ENCODE data around the gene DTNB. TPM values are rescaled to one million over a fixed set of nuclear protein-coding genes. Genes with fewer than 3 reads are reported as not detected.
A peak's percentile ranks its signal among the peaks of the same experiment; 100 is the strongest.

Gene DTNB
- total and polyA plus RNA-seq, 10 of the 15 experiments (the other 5 are each of a cell fraction or from before 2014, with no cell fraction given) = 4.5 to 30.6 (median 11.9) TPM

DNA sequence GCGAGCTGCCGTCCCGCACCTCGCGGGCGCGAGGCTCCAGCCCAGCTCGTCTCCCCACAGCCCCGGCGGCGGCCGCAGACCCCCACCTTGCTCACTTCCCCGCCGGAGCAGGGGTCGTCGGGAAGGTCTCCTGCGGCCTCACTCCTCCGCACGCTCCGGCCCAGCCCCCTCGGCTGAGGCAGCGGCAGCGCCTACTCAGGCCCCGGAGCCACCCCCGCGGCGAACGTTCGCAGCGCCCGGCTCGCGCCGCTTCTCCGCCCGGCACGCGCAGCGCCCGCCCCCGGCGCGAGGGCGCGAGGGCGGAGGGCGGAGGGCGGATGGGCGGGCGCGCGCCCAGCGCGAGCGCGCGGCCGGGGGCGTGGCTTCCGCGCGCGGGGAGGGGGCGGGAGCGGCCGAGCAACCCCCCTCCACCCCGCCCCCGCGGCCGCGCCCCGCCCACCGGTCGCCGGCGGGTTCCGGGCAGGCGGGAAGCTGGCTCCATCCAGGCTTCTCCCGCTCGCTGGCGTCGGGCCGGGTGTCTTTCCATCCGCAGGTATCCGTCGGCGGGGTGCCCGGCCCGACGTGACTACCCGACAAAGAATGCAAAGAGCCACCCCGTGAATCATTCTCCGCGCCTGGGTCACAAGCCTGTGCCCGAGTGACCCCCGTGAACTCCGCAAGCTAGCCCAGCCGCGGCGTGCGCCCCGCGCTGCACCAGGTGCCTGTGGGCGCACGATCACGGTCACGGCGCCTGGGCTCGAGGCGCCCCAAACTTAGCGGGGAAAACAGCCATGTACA, at the start of gene DTNB (continued):
- TF ChIP-seq, protein P1, sequence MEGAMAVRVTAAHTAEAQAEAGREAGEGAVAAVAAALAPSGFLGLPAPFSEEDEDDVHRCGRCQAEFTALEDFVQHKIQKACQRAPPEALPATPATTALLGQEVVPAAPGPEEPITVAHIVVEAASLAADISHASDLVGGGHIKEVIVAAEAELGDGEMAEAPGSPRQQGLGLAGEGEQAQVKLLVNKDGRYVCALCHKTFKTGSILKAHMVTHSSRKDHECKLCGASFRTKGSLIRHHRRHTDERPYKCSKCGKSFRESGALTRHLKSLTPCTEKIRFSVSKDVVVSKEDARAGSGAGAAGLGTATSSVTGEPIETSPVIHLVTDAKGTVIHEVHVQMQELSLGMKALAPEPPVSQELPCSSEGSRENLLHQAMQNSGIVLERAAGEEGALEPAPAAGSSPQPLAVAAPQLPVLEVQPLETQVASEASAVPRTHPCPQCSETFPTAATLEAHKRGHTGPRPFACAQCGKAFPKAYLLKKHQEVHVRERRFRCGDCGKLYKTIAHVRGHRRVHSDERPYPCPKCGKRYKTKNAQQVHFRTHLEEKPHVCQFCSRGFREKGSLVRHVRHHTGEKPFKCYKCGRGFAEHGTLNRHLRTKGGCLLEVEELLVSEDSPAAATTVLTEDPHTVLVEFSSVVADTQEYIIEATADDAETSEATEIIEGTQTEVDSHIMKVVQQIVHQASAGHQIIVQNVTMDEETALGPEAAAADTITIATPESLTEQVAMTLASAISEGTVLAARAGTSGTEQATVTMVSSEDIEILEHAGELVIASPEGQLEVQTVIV (IDR thresholded peaks at IDR 0.05; ENCODE audit: borderline replicate concordance, partially characterized antibody) = no peak
- TF ChIP-seq, protein P2, sequence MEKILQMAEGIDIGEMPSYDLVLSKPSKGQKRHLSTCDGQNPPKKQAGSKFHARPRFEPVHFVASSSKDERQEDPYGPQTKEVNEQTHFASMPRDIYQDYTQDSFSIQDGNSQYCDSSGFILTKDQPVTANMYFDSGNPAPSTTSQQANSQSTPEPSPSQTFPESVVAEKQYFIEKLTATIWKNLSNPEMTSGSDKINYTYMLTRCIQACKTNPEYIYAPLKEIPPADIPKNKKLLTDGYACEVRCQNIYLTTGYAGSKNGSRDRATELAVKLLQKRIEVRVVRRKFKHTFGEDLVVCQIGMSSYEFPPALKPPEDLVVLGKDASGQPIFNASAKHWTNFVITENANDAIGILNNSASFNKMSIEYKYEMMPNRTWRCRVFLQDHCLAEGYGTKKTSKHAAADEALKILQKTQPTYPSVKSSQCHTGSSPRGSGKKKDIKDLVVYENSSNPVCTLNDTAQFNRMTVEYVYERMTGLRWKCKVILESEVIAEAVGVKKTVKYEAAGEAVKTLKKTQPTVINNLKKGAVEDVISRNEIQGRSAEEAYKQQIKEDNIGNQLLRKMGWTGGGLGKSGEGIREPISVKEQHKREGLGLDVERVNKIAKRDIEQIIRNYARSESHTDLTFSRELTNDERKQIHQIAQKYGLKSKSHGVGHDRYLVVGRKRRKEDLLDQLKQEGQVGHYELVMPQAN (conservative IDR thresholded peaks at IDR 0.05) = peak; percentile 58; the same call in 1 of the 2 replicates
- TF ChIP-seq TCF12 (IDR thresholded peaks at IDR 0.05; ENCODE audit: low read depth, low read length) (no peak), TCF3 (IDR thresholded peaks at IDR 0.05; ENCODE audit: borderline replicate concordance, insufficient read depth, low read depth, low read length) (0 out of 2 replicates have a peak, but pooled peaks have one; percentile 16), JUND (IDR thresholded peaks at IDR 0.05; ENCODE audit: low read depth, low read length) (no peak), KDM1A (IDR thresholded peaks at IDR 0.05; ENCODE audit: borderline replicate concordance) (no peak), POLR2AphosphoS5 (IDR thresholded peaks at IDR 0.05; ENCODE audit: low read length) (no peak), MEF2B (IDR thresholded peaks at IDR 0.05; ENCODE audit: partially characterized antibody, poor library complexity, severe bottlenecking) (no peak), MYB (IDR thresholded peaks at IDR 0.05; ENCODE audit: borderline replicate concordance, low read depth, low read length) (no peak), HDGF (IDR thresholded peaks at IDR 0.05) (no peak), KLF5 (IDR thresholded peaks at IDR 0.05; ENCODE audit: partially characterized antibody) (no peak), DPF2 (IDR thresholded peaks at IDR 0.05) (peak; percentile 73), BMI1 (IDR thresholded peaks at IDR 0.05; ENCODE audit: borderline replicate concordance) (no peak)
- TF ChIP-seq, protein P3, sequence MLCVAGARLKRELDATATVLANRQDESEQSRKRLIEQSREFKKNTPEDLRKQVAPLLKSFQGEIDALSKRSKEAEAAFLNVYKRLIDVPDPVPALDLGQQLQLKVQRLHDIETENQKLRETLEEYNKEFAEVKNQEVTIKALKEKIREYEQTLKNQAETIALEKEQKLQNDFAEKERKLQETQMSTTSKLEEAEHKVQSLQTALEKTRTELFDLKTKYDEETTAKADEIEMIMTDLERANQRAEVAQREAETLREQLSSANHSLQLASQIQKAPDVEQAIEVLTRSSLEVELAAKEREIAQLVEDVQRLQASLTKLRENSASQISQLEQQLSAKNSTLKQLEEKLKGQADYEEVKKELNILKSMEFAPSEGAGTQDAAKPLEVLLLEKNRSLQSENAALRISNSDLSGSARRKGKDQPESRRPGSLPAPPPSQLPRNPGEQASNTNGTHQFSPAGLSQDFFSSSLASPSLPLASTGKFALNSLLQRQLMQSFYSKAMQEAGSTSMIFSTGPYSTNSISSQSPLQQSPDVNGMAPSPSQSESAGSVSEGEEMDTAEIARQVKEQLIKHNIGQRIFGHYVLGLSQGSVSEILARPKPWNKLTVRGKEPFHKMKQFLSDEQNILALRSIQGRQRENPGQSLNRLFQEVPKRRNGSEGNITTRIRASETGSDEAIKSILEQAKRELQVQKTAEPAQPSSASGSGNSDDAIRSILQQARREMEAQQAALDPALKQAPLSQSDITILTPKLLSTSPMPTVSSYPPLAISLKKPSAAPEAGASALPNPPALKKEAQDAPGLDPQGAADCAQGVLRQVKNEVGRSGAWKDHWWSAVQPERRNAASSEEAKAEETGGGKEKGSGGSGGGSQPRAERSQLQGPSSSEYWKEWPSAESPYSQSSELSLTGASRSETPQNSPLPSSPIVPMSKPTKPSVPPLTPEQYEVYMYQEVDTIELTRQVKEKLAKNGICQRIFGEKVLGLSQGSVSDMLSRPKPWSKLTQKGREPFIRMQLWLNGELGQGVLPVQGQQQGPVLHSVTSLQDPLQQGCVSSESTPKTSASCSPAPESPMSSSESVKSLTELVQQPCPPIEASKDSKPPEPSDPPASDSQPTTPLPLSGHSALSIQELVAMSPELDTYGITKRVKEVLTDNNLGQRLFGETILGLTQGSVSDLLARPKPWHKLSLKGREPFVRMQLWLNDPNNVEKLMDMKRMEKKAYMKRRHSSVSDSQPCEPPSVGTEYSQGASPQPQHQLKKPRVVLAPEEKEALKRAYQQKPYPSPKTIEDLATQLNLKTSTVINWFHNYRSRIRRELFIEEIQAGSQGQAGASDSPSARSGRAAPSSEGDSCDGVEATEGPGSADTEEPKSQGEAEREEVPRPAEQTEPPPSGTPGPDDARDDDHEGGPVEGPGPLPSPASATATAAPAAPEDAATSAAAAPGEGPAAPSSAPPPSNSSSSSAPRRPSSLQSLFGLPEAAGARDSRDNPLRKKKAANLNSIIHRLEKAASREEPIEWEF (IDR thresholded peaks at IDR 0.05; ENCODE audit: insufficient replicate concordance, low read depth, low read length) = no peak
- TF ChIP-seq, protein P4, sequence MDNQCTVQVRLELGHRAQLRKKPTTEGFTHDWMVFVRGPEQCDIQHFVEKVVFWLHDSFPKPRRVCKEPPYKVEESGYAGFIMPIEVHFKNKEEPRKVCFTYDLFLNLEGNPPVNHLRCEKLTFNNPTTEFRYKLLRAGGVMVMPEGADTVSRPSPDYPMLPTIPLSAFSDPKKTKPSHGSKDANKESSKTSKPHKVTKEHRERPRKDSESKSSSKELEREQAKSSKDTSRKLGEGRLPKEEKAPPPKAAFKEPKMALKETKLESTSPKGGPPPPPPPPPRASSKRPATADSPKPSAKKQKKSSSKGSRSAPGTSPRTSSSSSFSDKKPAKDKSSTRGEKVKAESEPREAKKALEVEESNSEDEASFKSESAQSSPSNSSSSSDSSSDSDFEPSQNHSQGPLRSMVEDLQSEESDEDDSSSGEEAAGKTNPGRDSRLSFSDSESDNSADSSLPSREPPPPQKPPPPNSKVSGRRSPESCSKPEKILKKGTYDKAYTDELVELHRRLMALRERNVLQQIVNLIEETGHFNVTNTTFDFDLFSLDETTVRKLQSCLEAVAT (IDR thresholded peaks at IDR 0.05) = no peak
- TF ChIP-seq, protein P5, sequence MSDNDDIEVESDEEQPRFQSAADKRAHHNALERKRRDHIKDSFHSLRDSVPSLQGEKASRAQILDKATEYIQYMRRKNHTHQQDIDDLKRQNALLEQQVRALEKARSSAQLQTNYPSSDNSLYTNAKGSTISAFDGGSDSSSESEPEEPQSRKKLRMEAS (IDR thresholded peaks at IDR 0.05; ENCODE audit: low read depth, low read length) = peak; percentile 30; the same call in 1 of the 2 replicates
- TF ChIP-seq, protein P6, sequence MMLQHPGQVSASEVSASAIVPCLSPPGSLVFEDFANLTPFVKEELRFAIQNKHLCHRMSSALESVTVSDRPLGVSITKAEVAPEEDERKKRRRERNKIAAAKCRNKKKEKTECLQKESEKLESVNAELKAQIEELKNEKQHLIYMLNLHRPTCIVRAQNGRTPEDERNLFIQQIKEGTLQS (IDR thresholded peaks at IDR 0.05; ENCODE audit: borderline replicate concordance, extremely low read depth, low read depth, low read length) = no peak

All from GM12878 (cell line).